BJ (cell line): ENCODE data around the gene XKR7. TPM values are rescaled to one million over a fixed set of nuclear protein-coding genes. Genes with fewer than 3 reads are reported as not detected.

Experiments
- CTCF ChIA-PET: fragments of 350-600 bp; formaldehyde crosslinking; extraction: SDS; loops from one replicate; lab custom pipeline; 2021; ENCODE audit warnings: antibody characterized with exemption, inconsistent platforms; lab: Yijun Ruan, JAX
- POLR2A ChIA-PET: fragments of 300-600 bp; sonication (Branson Sonifier 250); formaldehyde crosslinking; extraction: SDS; loops from one replicate; lab custom pipeline; 2021; ENCODE audit warnings: antibody characterized with exemption; lab: Charles Lee
- DNase-seq: peaks from one replicate; pipeline ENCODE4 v3.0.0-alpha.2; 2011; ENCODE audit warnings: low read depth
- H3K27me3 ChIP-seq: 2 replicates; pipeline ENCODE4 v1.6.0; 2011; ENCODE audit warnings: low read length; ENCODE audit not compliant: control insufficient read depth, insufficient read depth
- H3K36me3 ChIP-seq: 2 replicates; pipeline ENCODE4 v1.5.1; 2011; ENCODE audit warnings: low read length; ENCODE audit not compliant: control insufficient read depth, insufficient read depth
- H3K4me3 ChIP-seq: 2 replicates; pipeline ENCODE4 v1.5.1; 2011; ENCODE audit warnings: low read depth, mild to moderate bottlenecking, control low read depth, low read length
- CTCF ChIP-seq: IDR thresholded peaks from 2 replicates; pipeline ENCODE4 v1.5.1; 2011; ENCODE audit warnings: low read depth, mild to moderate bottlenecking, control low read depth, inconsistent platforms, low read length, moderate library complexity; ENCODE audit not compliant: insufficient read depth
- polyA plus RNA-seq: library from polyadenylated mRNA; depleted of rRNA; stranded (reverse); fragments of >200 nt; gene quantifications from 2 replicates; pipeline ENCODE4 v1.2.3, GENCODE V29; 2011

Gene XKR7
- polyA plus RNA-seq, 1 experiment, result 0.01 TPM

GRCh38 chr20:31998246-31998645, 30.3 kb downstream of the XKR7 start:
- no peak for TF ChIP-seq CTCF
- H3K27me3 ChIP-seq, result peaks cover 27% of the 10 kb centered on the region
- CTCF ChIA-PET, result interaction anchor here (0.6 to 0.9 kb wide), 2 partner anchors 32 to 78 kb away, joined by 3 read pairs; no protein-coding TSS in a partner anchor

GRCh38 chr20:32003325-32003724, 35.4 kb downstream of the XKR7 start:
- POLR2A ChIA-PET, result no interaction called here
- DNase-seq, result no peak

More at GRCh38 chr20:31998246-31998645, 30.3 kb downstream of the XKR7 start:
- POLR2A ChIA-PET, result no interaction called here
- no peak for DNase-seq
- Histone ChIP-seq H3K4me3 (no peak overlapping the region), H3K36me3 (no peaks in the 10 kb centered on the region)

GRCh38 chr20:32004963-32005362, 37.0 kb downstream of the XKR7 start:
- no peaks in the 10 kb centered on the region for H3K36me3 ChIP-seq
- no peak for DNase-seq
- CTCF ChIA-PET, result no interaction called here

More at GRCh38 chr20:32003325-32003724, 35.4 kb downstream of the XKR7 start:
- TF ChIP-seq CTCF, result no peak
- no peak overlapping the region for H3K4me3 ChIP-seq
- peaks cover 8% of the 10 kb centered on the region for H3K27me3 ChIP-seq
- CTCF ChIA-PET, result no interaction called here
- H3K36me3 ChIP-seq, result no peaks in the 10 kb centered on the region

GRCh38 chr20:32006053-32006452, 38.1 kb downstream of the XKR7 start:
- ChIA-PET CTCF (no interaction called here), POLR2A (no interaction called here)
- Histone ChIP-seq H3K27me3 (peaks cover 9% of the 10 kb centered on the region), H3K36me3 (no peaks in the 10 kb centered on the region), H3K4me3 (no peak overlapping the region)
- no peak for DNase-seq
- TF ChIP-seq CTCF, result no peak

More at GRCh38 chr20:32004963-32005362, 37.0 kb downstream of the XKR7 start:
- no peak for TF ChIP-seq CTCF
- peaks cover 6% of the 10 kb centered on the region for H3K27me3 ChIP-seq
- POLR2A ChIA-PET, result no interaction called here
- H3K4me3 ChIP-seq, result no peak overlapping the region

GRCh38 chr20:32006841-32007786, 39.2 kb downstream of the XKR7 start:
- peaks cover 10% of the 10 kb centered on the region for H3K27me3 ChIP-seq
- no peak for DNase-seq
- H3K4me3 ChIP-seq, result no peak overlapping the region
- ChIA-PET POLR2A (no interaction called here), CTCF (interaction anchor here (0.5 to 2.5 kb wide), 7 partner anchors 10 to 111 kb away, joined by 3 to 11 read pairs (median 3); no protein-coding TSS in a partner anchor)
- H3K36me3 ChIP-seq, result no peaks in the 10 kb centered on the region
- no peak for TF ChIP-seq CTCF
